ENCODE measurements around the gene EXOC2. TPM values are rescaled to one million over a fixed set of nuclear protein-coding genes. Genes with fewer than 3 reads are reported as not detected.

The EXOC2 gene
- total RNA-seq, 2 experiments from 2014 or later: 29.9 to 30.2 TPM

- ATAC-seq: no peak
- intact Hi-C loops (cut with micrococcal nuclease): no loop called here
- ChIA-PET CTCF (interaction anchor here (0.6 to 1.7 kb wide), 3 partner anchors 17 to 62 kb away, joined by 3 to 4 read pairs (median 4); no protein-coding TSS in a partner anchor), POLR2A (interaction anchor here (0.5 to 24.1 kb wide), 6 partner anchors 20 to 56 kb away, joined by 3 to 630 read pairs (median 4); partner anchors contain the start of gene IRF4)
- Mint-ChIP-seq H3K4me3 (no peak overlapping the region), H3K27ac (no peak overlapping the region), H3K9me3 (peaks cover 4% of the 10 kb centered on the region), H3K36me3 (ENCODE audit: low read depth) (peaks cover 4% of the 10 kb centered on the region), H3K4me1 (ENCODE audit: low read depth) (peaks cover 37% of the 10 kb centered on the region), H3K27me3 (no peaks in the 10 kb centered on the region)
- no peak for DNase-seq
- TF ChIP-seq CTCF (IDR thresholded peaks at IDR 0.05): no peak
These were observed 241.1 kb downstream of the EXOC2 start for GRCh38 chr6:451847-452246.

- TF ChIP-seq CTCF (IDR thresholded peaks at IDR 0.05): no peak
- ATAC-seq (no peak), DNase-seq (no peak)
- Mint-ChIP-seq H3K27ac (no peak overlapping the region), H3K9me3 (peaks cover 4% of the 10 kb centered on the region), H3K27me3 (no peaks in the 10 kb centered on the region), H3K4me1 (ENCODE audit: low read depth) (peaks cover 42% of the 10 kb centered on the region), H3K4me3 (no peak overlapping the region), H3K36me3 (ENCODE audit: low read depth) (peaks cover 4% of the 10 kb centered on the region)
- ChIA-PET POLR2A (interaction anchor here (0.6 to 24.1 kb wide), 8 partner anchors 20 to 56 kb away, joined by 3 to 630 read pairs (median 4); partner anchors contain the start of gene IRF4), CTCF (interaction anchor here (0.9 kb wide), 1 partner anchor 62 kb away, joined by 3 read pairs; no protein-coding TSS in a partner anchor)
- intact Hi-C loops (cut with micrococcal nuclease): no loop called here
These were observed 241.6 kb downstream of the EXOC2 start for GRCh38 chr6:451336-451735.

GRCh38 chr6:449486-450419 is 243.2 kb downstream of the EXOC2 start:
- ChIA-PET CTCF (interaction anchor here (1.0 kb wide), 1 partner anchor 16 kb away, joined by 3 read pairs; no protein-coding TSS in a partner anchor), POLR2A (interaction anchor here (0.6 to 24.1 kb wide), 9 partner anchors 23 to 157 kb away, joined by 3 to 630 read pairs (median 3); partner anchors contain the start of gene IRF4)
- Mint-ChIP-seq H3K36me3 (ENCODE audit: low read depth) (peaks cover 4% of the 10 kb centered on the region), H3K9me3 (peaks cover 4% of the 10 kb centered on the region), H3K4me3 (no peak overlapping the region), H3K27me3 (no peaks in the 10 kb centered on the region), H3K27ac (peak overlapping the region; percentile 51), H3K4me1 (ENCODE audit: low read depth) (peaks cover 51% of the 10 kb centered on the region)
- DNase-seq (no peak), ATAC-seq (no peak)
- intact Hi-C loops (cut with micrococcal nuclease): loop anchor here (5.0 kb wide), 2 partner anchors 47 to 157 kb away; partner anchors contain the start of gene DUSP22
- no peak for TF ChIP-seq CTCF (IDR thresholded peaks at IDR 0.05)

- Mint-ChIP-seq H3K4me1 (ENCODE audit: low read depth) (peaks cover 50% of the 10 kb centered on the region), H3K27me3 (no peaks in the 10 kb centered on the region), H3K9me3 (peaks cover 4% of the 10 kb centered on the region), H3K36me3 (ENCODE audit: low read depth) (peaks cover 4% of the 10 kb centered on the region), H3K4me3 (no peak overlapping the region), H3K27ac (peak overlapping the region; percentile 97)
- DNase-seq: no peak
- TF ChIP-seq CTCF (IDR thresholded peaks at IDR 0.05): no peak
- ChIA-PET CTCF (no interaction called here), POLR2A (interaction anchor here (0.6 to 24.1 kb wide), 7 partner anchors 24 to 156 kb away, joined by 3 to 630 read pairs (median 3); partner anchors contain the start of gene IRF4)
- no peak for ATAC-seq
- intact Hi-C loops (cut with micrococcal nuclease): loop anchor here (5.0 kb wide), 2 partner anchors 47 to 157 kb away; partner anchors contain the start of gene DUSP22
These were observed 243.9 kb downstream of the EXOC2 start for GRCh38 chr6:449057-449430.

Measured in activated CD8-positive, alpha-beta T cell treated with anti-CD3 and anti-CD28 coated beads for 36 hours (primary cell).